GM19043 (cell line): ENCODE data around the gene MX2.

ENCODE experiments used
- ATAC-seq: cut with Tn5 transposase; IDR thresholded peaks from one replicate; pipeline ENCODE4 v1.9.1; 2021; ENCODE audit warnings: low read depth; ENCODE audit not compliant: unreplicated experiment

Gene MX2

GRCh38 chr21:41375875-41376274 is 14.0 kb downstream of the MX2 start:
- ATAC-seq: no peak

GRCh38 chr21:41377715-41378114 is 15.9 kb downstream of the MX2 start:
- ATAC-seq: no peak

- no peak for ATAC-seq
Observed at GRCh38 chr21:41378849-41379248, 17.0 kb downstream of the MX2 start.

GRCh38 chr21:41379901-41380300 is 18.1 kb downstream of the MX2 start:
- ATAC-seq: no peak

- ATAC-seq: no peak
Observed at GRCh38 chr21:41381731-41382130, 19.9 kb downstream of the MX2 start.

GRCh38 chr21:41387042-41387819 is 25.4 kb downstream of the MX2 start:
- no peak for ATAC-seq

GRCh38 chr21:41387824-41388223 is 26.0 kb downstream of the MX2 start:
- ATAC-seq: no peak

- ATAC-seq: no peak
Observed at GRCh38 chr21:41388259-41388658, 26.4 kb downstream of the MX2 start.

- no peak for ATAC-seq
Observed at GRCh38 chr21:41390043-41390639, 28.3 kb downstream of the MX2 start.

- no peak for ATAC-seq
Observed at GRCh38 chr21:41393876-41394465, 32.1 kb downstream of the MX2 start.

- ATAC-seq: no peak
Observed at GRCh38 chr21:41396558-41397075, 34.8 kb downstream of the MX2 start.

GRCh38 chr21:41397471-41397891 is 35.7 kb downstream of the MX2 start:
- ATAC-seq: no peak

GRCh38 chr21:41398251-41398650 is 36.4 kb downstream of the MX2 start:
- no peak for ATAC-seq

- ATAC-seq: no peak
Observed at GRCh38 chr21:41398831-41399230, 37.0 kb downstream of the MX2 start.

GRCh38 chr21:41399246-41399800 is 37.5 kb downstream of the MX2 start:
- no peak for ATAC-seq

GRCh38 chr21:41402231-41402630 is 40.4 kb downstream of the MX2 start:
- ATAC-seq: no peak

- no peak for ATAC-seq
Observed at GRCh38 chr21:41402796-41403195, 41.0 kb downstream of the MX2 start.

GRCh38 chr21:41403331-41403730 is 41.5 kb downstream of the MX2 start:
- no peak for ATAC-seq

- ATAC-seq: no peak
Observed at GRCh38 chr21:41403966-41404365, 42.1 kb downstream of the MX2 start.

- no peak for ATAC-seq
Observed at GRCh38 chr21:41405321-41405720, 43.5 kb downstream of the MX2 start.

- no peak for ATAC-seq
Observed at GRCh38 chr21:41406340-41406739, 44.5 kb downstream of the MX2 start.
